A172 (cell line): ENCODE results near the gene ZNF256. TPM values are rescaled to one million over a fixed set of nuclear protein-coding genes. Genes with fewer than 3 reads are reported as not detected.

Experiments
- total RNA-seq: library from RNA; depleted of rRNA; stranded (reverse); fragments of >200 nt; shearing (Covaris generic); gene quantifications from 2 replicates; pipeline ENCODE4 v1.2.3, GENCODE V29; 2014; rRNA removed

ZNF256 gene
- total RNA-seq, 1 experiment from 2014 or later = 3.1 TPM

Other genes starting within 250 kb of the ZNF256 start
- gene ZNF154, start 238.5 kb downstream of the ZNF256 start, total RNA-seq = not detected in 2 replicates
- gene ZNF671, start 220.1 kb downstream of the ZNF256 start, total RNA-seq = not detected in 2 replicates
- 20.9 and 26.1 TPM in 2 replicates for gene ZNF776, start 200.9 kb downstream of the ZNF256 start, total RNA-seq
- 18.9 and 24.6 TPM in 2 replicates for gene ZNF586, start 178.0 kb downstream of the ZNF256 start, total RNA-seq
- gene ZNF552, start 132.8 kb downstream of the ZNF256 start, total RNA-seq = 4.6 and 11.6 TPM in 2 replicates
- 22.9 and 26.6 TPM in 2 replicates for gene ZNF587B, start 117.4 kb downstream of the ZNF256 start, total RNA-seq
- 24.7 and 31.9 TPM in 2 replicates for gene ZNF587, start 97.8 kb downstream of the ZNF256 start, total RNA-seq
- gene ZNF814, start 58.7 kb downstream of the ZNF256 start, total RNA-seq = 0.29 and 1.7 TPM in 2 replicates
- 10.1 and 11.7 TPM in 2 replicates for gene ZNF417, start 31.1 kb downstream of the ZNF256 start, total RNA-seq
- 0.07 and 0.31 TPM in 2 replicates for gene ZNF418, start 12.3 kb downstream of the ZNF256 start, total RNA-seq
- not detected in 2 replicates for gene C19orf18, start 26.8 kb upstream of the ZNF256 start, total RNA-seq
- 0.07 TPM in 1 of 2 replicates, not detected in the other for gene ZNF606, start 55.1 kb upstream of the ZNF256 start, total RNA-seq
- not detected in 2 replicates for gene ZSCAN1, start 86.3 kb upstream of the ZNF256 start, total RNA-seq
- gene ZNF135, start 111.6 kb upstream of the ZNF256 start, total RNA-seq = not detected in 2 replicates
- 2.9 and 5.5 TPM in 2 replicates for gene ZSCAN18, start 150.5 kb upstream of the ZNF256 start, total RNA-seq
- 16.0 and 16.6 TPM in 2 replicates for gene ZNF329, start 203.1 kb upstream of the ZNF256 start, total RNA-seq
- gene ZNF274, start 235.4 kb upstream of the ZNF256 start, total RNA-seq = 23.5 and 26.9 TPM in 2 replicates